ENCODE results near the gene DHX35. TPM values are rescaled to one million over a fixed set of nuclear protein-coding genes. Genes with fewer than 3 reads are reported as not detected.

DHX35 gene
- total RNA-seq, 1 donor from 2014 or later: 15.2 TPM

DNA sequence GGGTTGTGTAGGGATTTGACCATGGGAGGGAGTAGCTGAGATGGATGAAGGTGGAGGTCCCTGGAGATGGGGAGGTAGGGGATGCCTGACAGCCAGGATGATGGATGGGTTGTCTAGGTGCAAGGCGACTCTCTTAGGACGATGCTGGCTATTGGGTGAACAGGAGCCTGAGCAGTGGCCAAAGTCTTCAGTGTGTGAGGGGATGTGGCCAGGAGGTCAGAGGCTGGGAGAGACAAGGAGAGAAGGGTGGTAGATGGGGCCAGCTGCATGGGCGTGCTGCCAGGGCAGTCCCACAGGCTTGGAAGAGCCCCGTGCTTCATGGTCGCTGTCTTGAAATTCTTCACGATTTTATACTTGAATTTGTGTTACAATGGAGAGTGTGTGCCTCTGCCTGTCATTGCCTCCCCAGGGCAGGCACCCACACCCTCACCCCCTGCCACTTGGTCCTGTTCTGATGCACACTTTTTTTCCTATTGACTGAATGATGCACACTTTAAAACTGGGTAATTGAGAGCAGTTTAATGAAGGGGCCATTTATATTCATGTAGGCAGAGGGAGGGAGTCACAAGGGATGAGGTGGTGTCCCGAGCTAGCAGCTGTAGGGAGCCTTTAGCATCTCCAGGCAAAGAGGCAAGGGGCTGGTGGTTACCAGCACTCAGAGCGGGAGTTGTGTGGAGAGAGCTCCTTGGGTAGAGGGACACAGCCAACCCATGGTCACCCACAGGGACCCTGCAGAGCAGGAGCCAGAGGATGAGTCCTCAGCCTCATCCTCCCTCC is 120.7 kb downstream of the DHX35 start:
- peaks cover 7% of the 10 kb centered on the region for H3K9me3 Mint-ChIP-seq
- peaks cover 53% of the 10 kb centered on the region for H3K27me3 Mint-ChIP-seq (ENCODE audit: low read depth)
- TF ChIP-seq, protein P1, sequence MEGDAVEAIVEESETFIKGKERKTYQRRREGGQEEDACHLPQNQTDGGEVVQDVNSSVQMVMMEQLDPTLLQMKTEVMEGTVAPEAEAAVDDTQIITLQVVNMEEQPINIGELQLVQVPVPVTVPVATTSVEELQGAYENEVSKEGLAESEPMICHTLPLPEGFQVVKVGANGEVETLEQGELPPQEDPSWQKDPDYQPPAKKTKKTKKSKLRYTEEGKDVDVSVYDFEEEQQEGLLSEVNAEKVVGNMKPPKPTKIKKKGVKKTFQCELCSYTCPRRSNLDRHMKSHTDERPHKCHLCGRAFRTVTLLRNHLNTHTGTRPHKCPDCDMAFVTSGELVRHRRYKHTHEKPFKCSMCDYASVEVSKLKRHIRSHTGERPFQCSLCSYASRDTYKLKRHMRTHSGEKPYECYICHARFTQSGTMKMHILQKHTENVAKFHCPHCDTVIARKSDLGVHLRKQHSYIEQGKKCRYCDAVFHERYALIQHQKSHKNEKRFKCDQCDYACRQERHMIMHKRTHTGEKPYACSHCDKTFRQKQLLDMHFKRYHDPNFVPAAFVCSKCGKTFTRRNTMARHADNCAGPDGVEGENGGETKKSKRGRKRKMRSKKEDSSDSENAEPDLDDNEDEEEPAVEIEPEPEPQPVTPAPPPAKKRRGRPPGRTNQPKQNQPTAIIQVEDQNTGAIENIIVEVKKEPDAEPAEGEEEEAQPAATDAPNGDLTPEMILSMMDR (IDR thresholded peaks at IDR 0.05; ENCODE audit: unreplicated experiment): no peak
- H3K4me1 Mint-ChIP-seq: no peaks in the 10 kb centered on the region
- H3K36me3 Mint-ChIP-seq: no peaks in the 10 kb centered on the region
- no peak overlapping the region for H3K27ac Mint-ChIP-seq
- no peak overlapping the region for H3K4me3 Mint-ChIP-seq
- DNase-seq (ENCODE audit: low spot score in 2 of 2, unreplicated experiment in 2 of 2): no peak

DNA sequence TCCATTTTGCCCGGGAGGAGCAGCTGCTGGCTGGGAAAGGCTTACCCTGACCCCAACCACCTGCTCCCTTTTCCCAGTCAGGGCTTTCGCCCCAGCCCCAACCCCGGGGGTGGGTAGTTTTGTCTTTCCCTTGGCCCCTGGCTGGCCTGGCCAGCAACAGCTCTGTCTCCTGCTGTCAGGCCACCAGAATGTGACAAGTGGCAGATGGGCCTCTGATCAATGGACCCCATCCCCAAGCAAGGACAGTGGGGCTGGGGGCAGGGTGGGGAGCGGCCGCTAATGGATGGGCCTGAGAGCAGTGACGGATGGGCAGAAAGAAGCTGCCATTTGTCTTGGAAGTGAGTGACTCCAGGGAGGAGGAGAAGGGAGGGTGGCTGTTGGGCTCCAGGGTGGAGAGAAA is 121.6 kb downstream of the DHX35 start:
- H3K9me3 Mint-ChIP-seq: peaks cover 7% of the 10 kb centered on the region
- no peak for DNase-seq (ENCODE audit: low spot score in 2 of 2, unreplicated experiment in 2 of 2)
- H3K4me3 Mint-ChIP-seq: no peak overlapping the region
- no peaks in the 10 kb centered on the region for H3K4me1 Mint-ChIP-seq
- peaks cover 45% of the 10 kb centered on the region for H3K27me3 Mint-ChIP-seq (ENCODE audit: low read depth)
- H3K27ac Mint-ChIP-seq: no peak overlapping the region
- TF ChIP-seq, protein P1 (IDR thresholded peaks at IDR 0.05; ENCODE audit: unreplicated experiment): no peak
- no peaks in the 10 kb centered on the region for H3K36me3 Mint-ChIP-seq

DNA sequence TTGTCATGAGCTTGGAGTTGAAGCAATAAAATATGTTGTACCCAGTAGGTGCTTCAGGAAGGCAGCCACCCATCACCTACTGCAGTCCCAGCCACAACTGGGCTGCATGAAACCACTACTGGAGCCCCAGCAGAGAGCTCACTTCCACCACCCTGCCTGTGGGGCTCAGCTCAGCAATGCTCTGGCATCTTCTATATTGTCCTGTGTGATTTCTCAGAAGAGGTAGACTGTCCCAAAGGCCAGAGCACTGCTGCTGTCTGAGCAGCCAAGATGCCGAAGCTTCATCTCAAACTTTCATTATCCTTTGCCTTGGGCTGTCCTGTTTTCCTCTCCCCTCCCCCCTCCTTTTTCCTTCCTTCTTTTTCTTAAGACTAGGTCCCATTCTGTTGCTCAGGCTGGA is 126.9 kb downstream of the DHX35 start:
- no peak overlapping the region for H3K27ac Mint-ChIP-seq
- no peaks in the 10 kb centered on the region for H3K36me3 Mint-ChIP-seq
- peaks cover 39% of the 10 kb centered on the region for H3K27me3 Mint-ChIP-seq (ENCODE audit: low read depth)
- no peaks in the 10 kb centered on the region for H3K4me1 Mint-ChIP-seq
- DNase-seq (ENCODE audit: low spot score in 2 of 2, unreplicated experiment in 2 of 2): no peak
- TF ChIP-seq, protein P1 (IDR thresholded peaks at IDR 0.05; ENCODE audit: unreplicated experiment): no peak
- H3K9me3 Mint-ChIP-seq: peaks cover 9% of the 10 kb centered on the region
- H3K4me3 Mint-ChIP-seq: no peak overlapping the region

Other genes starting within 250 kb of the DHX35 start
- gene SLC32A1, start 237.9 kb upstream of the DHX35 start, total RNA-seq: not detected in 3 replicates
- gene ACTR5, start 213.9 kb upstream of the DHX35 start, total RNA-seq: 9.5 to 9.7 TPM (median 9.5 TPM) in 3 replicates
- 0.04 TPM in 1 of 3 replicates, not detected in the others for gene PPP1R16B, start 156.6 kb upstream of the DHX35 start, total RNA-seq
- gene FAM83D, start 35.9 kb upstream of the DHX35 start, total RNA-seq: 10.2 to 11.5 TPM (median 10.8 TPM) in 3 replicates